ENCODE data around the gene PSMG1. TPM values are rescaled to one million over a fixed set of nuclear protein-coding genes. Genes with fewer than 3 reads are reported as not detected.
A peak's percentile ranks its signal among the peaks of the same experiment; 100 is the strongest.

The PSMG1 gene
- total RNA-seq, 4 donors from 2014 or later: 8.1 to 26.7 (median 18.4) TPM

DNA sequence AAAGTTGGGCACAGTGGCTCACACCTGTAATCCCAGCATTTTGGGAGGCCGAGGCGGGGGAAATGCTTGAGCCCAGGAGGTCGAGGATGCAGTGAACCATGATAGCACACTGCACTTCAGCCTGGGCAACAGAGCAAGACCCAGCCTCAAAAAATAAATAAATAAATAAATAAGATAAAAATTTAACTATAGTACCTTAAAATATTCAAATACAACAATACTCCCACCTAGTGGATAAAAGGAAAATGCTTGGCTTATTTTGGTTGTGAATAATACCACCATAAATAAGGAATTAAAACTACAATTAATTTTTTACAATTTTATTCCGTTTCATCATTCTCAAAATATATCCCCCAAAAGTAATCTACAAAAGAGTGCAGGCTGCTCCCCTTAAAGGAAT, 8.1 kb downstream of the PSMG1 start:
- Histone ChIP-seq H3K4me3 (no peak overlapping the region), H3K36me3 (peaks cover 0 to 54% (median 0%) of the 10 kb centered on the region in 3 donors), H3K4me1 (no peaks in the 10 kb centered on the region), H3K9me3 (no peaks in the 10 kb centered on the region), H3K27ac (no peak overlapping the region), H3K27me3 (no peaks in the 10 kb centered on the region)
- DNase-seq (ENCODE audit: low spot score in 2 of 2): no peak
- TF ChIP-seq EP300 (IDR thresholded peaks at IDR 0.05) (no peak), CTCF (IDR thresholded peaks at IDR 0.05) (peak; percentile 18 to 53 (median 32))
- WGBS, 2 donors: 79 to 91% methylated on average over 4 of the region's 4 CpGs

DNA sequence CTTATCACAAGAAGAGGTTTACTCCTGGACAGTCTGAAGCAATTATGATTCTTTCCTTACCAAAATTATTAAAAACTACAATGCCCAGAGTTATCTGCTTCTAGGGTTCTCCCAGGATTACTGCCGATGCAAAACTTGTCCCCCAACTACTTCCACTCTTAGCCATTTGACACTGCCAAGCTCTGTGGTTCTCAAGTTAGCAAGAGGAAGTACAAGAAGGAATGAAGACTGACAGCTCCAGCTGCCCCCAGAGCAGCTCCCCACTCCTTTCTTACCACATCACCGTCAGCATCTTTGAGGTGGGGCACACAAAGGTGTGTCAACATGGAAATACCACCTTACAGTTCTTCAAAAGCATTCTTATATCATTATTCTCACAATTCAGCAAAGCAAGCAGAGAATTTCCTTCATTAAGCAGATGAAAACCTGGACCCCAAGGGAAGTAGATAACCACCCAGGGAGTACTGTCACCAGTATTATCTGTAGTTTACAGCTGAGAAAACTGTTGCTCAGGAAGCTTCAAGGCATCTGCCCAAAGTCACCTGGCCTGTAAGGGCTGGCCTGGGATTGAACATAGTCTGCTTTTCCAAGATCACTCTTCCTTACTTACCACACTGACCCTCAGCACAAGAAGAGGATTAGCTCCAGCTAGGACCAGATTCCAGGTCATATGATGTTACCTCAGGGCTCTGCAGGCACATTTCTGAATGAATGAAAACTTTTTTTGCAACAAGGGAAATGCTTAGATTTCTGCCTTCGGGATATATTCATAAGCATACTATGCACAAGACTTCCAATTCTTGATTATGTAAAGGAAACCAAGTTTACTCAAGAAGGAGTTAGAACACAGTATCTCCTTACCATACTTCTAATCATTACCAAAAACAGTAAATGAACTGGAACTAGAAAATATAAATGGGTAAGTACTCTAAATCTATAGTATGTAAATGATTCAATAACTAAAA, 9.3 kb downstream of the PSMG1 start:
- Histone ChIP-seq H3K27me3 (no peaks in the 10 kb centered on the region), H3K4me3 (no peak overlapping the region), H3K27ac (no peak overlapping the region), H3K9me3 (no peaks in the 10 kb centered on the region), H3K4me1 (no peaks in the 10 kb centered on the region), H3K36me3 (peaks cover 0 to 54% (median 0%) of the 10 kb centered on the region in 3 donors)
- no peak for DNase-seq (ENCODE audit: low spot score in 2 of 2)
- WGBS, 2 donors: 86 to 88% methylated on average over 3 of the region's 3 CpGs
- TF ChIP-seq POLR2A (IDR thresholded peaks at IDR 0.05) (no peak), CTCF (IDR thresholded peaks at IDR 0.05) (no peak), EP300 (IDR thresholded peaks at IDR 0.05) (no peak)

DNA sequence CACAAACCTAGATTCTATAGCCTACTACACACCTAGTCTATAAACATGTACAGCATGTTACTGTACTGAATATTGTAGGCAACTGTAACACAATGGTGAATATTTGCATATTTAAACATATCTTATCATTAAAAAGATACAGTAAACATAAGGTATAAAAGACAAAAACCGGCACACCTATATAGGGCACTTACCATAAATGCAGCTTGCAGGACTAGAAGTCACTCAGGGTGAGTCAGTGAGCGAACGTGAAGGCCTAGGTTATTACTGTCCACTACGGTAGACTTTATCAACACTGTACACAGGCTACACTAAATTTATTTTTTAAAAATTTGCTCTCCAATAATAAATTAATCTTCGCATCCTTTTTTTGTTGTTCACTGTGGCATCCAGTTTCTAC, 13.3 kb downstream of the PSMG1 start:
- H3K27ac ChIP-seq: no peak overlapping the region
- H3K4me3 ChIP-seq: no peak overlapping the region
- H3K36me3 ChIP-seq: peaks cover 0 to 41% (median 0%) of the 10 kb centered on the region in 3 donors
- DNase-seq (ENCODE audit: low spot score in 2 of 2): no peak
- H3K27me3 ChIP-seq: no peaks in the 10 kb centered on the region
- no peak for TF ChIP-seq CTCF (IDR thresholded peaks at IDR 0.05)
- TF ChIP-seq EP300 (IDR thresholded peaks at IDR 0.05): no peak
- no peak for TF ChIP-seq POLR2A (IDR thresholded peaks at IDR 0.05)
- H3K9me3 ChIP-seq: peaks cover 0 to 2% (median 0%) of the 10 kb centered on the region in 4 donors
- H3K4me1 ChIP-seq: no peaks in the 10 kb centered on the region
- WGBS, 2 donors: 94 to 98% methylated on average over 5 of the region's 5 CpGs

GRCh38 chr21:39168800-39169199, 14.5 kb downstream of the PSMG1 start:
- DNase-seq (ENCODE audit: low spot score in 2 of 2): no peak
- Histone ChIP-seq H3K4me1 (no peaks in the 10 kb centered on the region), H3K36me3 (peaks cover 0 to 36% (median 0%) of the 10 kb centered on the region in 3 donors), H3K9me3 (peaks cover 0 to 13% (median 1%) of the 10 kb centered on the region in 4 donors), H3K4me3 (no peak overlapping the region), H3K27ac (no peak overlapping the region), H3K27me3 (no peaks in the 10 kb centered on the region)
- 93 to 97% methylated on average over 2 of the region's 2 CpGs for WGBS, 2 donors
- TF ChIP-seq EP300 (IDR thresholded peaks at IDR 0.05) (no peak), POLR2A (IDR thresholded peaks at IDR 0.05) (no peak), CTCF (IDR thresholded peaks at IDR 0.05) (no peak)

DNA sequence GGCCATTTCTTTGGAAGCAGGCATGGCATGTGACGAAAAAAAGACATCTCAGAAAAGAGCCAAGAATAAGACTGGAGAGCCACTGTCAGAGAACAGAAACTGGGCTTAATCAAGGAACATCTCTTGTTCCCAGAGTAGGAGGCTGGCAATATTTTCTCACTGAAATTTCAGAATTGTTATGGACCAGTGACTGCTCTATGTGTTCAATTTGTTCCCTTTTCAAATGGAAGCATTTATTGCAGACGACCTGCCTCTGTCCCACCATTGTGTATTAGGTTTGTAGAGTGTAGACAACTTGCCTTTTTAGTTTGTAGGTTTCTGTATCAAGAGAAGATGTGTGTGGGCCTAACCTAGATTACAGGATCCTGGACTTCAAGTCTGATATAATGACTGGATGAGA, 18.7 kb downstream of the PSMG1 start:
- H3K36me3 ChIP-seq: peaks cover 0 to 3% (median 0%) of the 10 kb centered on the region in 3 donors
- H3K27me3 ChIP-seq: no peaks in the 10 kb centered on the region
- DNase-seq (ENCODE audit: low spot score in 2 of 2): no peak
- H3K27ac ChIP-seq: no peak overlapping the region
- TF ChIP-seq POLR2A (IDR thresholded peaks at IDR 0.05): no peak
- TF ChIP-seq EP300 (IDR thresholded peaks at IDR 0.05): no peak
- TF ChIP-seq CTCF (IDR thresholded peaks at IDR 0.05): no peak
- WGBS, 2 donors: 88 to 90% methylated on average over 2 of the region's 2 CpGs
- no peaks in the 10 kb centered on the region for H3K4me1 ChIP-seq
- no peak overlapping the region for H3K4me3 ChIP-seq
- peaks cover 0 to 23% (median 2%) of the 10 kb centered on the region in 4 donors for H3K9me3 ChIP-seq
